SK-N-SH treated with all-trans-retinoic acid at 6 μM for 48 hours (cell line): ENCODE results near the gene TRIM66.

ENCODE experiments used
- ATAC-seq: fragments of 200-7000 bp; cut with Tn5 transposase; 3 replicates; pipeline ENCODE4 v1.9.1; 2020; ENCODE audit warnings: mild to moderate bottlenecking, moderate library complexity
- ARNTL ChIP-seq: fragments of 450-650 bp; formaldehyde crosslinking; IDR thresholded peaks from 2 replicates; pipeline ENCODE4 v1.5.0; 2020; ENCODE audit warnings: low read depth, mild to moderate bottlenecking, moderate library complexity, borderline replicate concordance
- BACH2 ChIP-seq: fragments of 250-450 bp; sonication (Bioruptor Pico); IDR thresholded peaks from 2 replicates; pipeline ENCODE4 v1.9.0; 2021; ENCODE audit warnings: mild to moderate bottlenecking, borderline replicate concordance
- CREB5 ChIP-seq: fragments of 250-450 bp; sonication (Bioruptor Pico); IDR thresholded peaks from 2 replicates; pipeline ENCODE4 v1.5.1; 2020; ENCODE audit warnings: low read depth, mild to moderate bottlenecking, moderate library complexity
- CSDC2 ChIP-seq: fragments of 250-450 bp; sonication (Bioruptor Pico); IDR thresholded peaks from 2 replicates; pipeline ENCODE4 v1.5.0; 2020; ENCODE audit warnings: mild to moderate bottlenecking, moderate library complexity
- CSRNP3 ChIP-seq: fragments of 250-450 bp; sonication (Bioruptor Pico); IDR thresholded peaks from 2 replicates; pipeline ENCODE4 v1.5.1; 2021; ENCODE audit warnings: mild to moderate bottlenecking, moderate library complexity
- ESRRG ChIP-seq: fragments of 250-450 bp; sonication (Bioruptor Pico); IDR thresholded peaks from 2 replicates; pipeline ENCODE4 v1.6.1; 2021; ENCODE audit warnings: mild to moderate bottlenecking
- GLIS3 ChIP-seq: fragments of 250-450 bp; sonication (Bioruptor Pico); IDR thresholded peaks from 2 replicates; pipeline ENCODE4 v1.5.0; 2020; ENCODE audit warnings: mild to moderate bottlenecking, moderate library complexity
- ISL1 ChIP-seq: fragments of 250-450 bp; sonication (Bioruptor Pico); IDR thresholded peaks from 2 replicates; pipeline ENCODE4 v2.1.2; 2022; ENCODE audit warnings: mild to moderate bottlenecking, moderate library complexity
- OSR1 ChIP-seq: fragments of 250-450 bp; sonication (Bioruptor Pico); IDR thresholded peaks from 2 replicates; pipeline ENCODE4 v1.8.0; 2022; ENCODE audit warnings: moderate library complexity, mild to moderate bottlenecking, inconsistent platforms
- POU6F1 ChIP-seq: fragments of 250-450 bp; sonication (Bioruptor Pico); IDR thresholded peaks from 2 replicates; pipeline ENCODE4 v1.8.0; 2021; ENCODE audit warnings: low read depth, mild to moderate bottlenecking, moderate library complexity, borderline replicate concordance
- PPARA ChIP-seq: fragments of 250-450 bp; sonication (Bioruptor Pico); IDR thresholded peaks from 2 replicates; pipeline ENCODE4 v1.5.0; 2020; ENCODE audit warnings: mild to moderate bottlenecking, borderline replicate concordance
- RARB ChIP-seq: fragments of 250-450 bp; sonication (Bioruptor Pico); IDR thresholded peaks from 2 replicates; pipeline ENCODE4 v1.8.0; 2021; ENCODE audit warnings: mild to moderate bottlenecking, moderate library complexity
- SNAI2 ChIP-seq: fragments of 250-450 bp; sonication (Bioruptor Pico); IDR thresholded peaks from 2 replicates; pipeline ENCODE4 v1.5.0; 2020; ENCODE audit warnings: mild to moderate bottlenecking, moderate library complexity
- TCF4 ChIP-seq: fragments of 250-450 bp; sonication (Bioruptor Pico); IDR thresholded peaks from 2 replicates; pipeline ENCODE4 v1.8.0; 2021; ENCODE audit warnings: mild to moderate bottlenecking, moderate library complexity, borderline replicate concordance
- TOX ChIP-seq: fragments of 250-450 bp; sonication (Bioruptor Pico); IDR thresholded peaks from 2 replicates; pipeline ENCODE4 v1.8.0; 2021; ENCODE audit warnings: mild to moderate bottlenecking, moderate library complexity, borderline replicate concordance
- ZC3H10 ChIP-seq: fragments of 250-450 bp; sonication (Bioruptor Pico); IDR thresholded peaks from 2 replicates; pipeline ENCODE4 v1.5.1; 2021; ENCODE audit warnings: mild to moderate bottlenecking, moderate library complexity
- ZFP3 ChIP-seq: fragments of 250-450 bp; sonication (Bioruptor Pico); IDR thresholded peaks from 2 replicates; pipeline ENCODE4 v1.5.0; 2020; ENCODE audit warnings: mild to moderate bottlenecking, moderate library complexity
- ZFP30 ChIP-seq: fragments of 450-650 bp; formaldehyde crosslinking; IDR thresholded peaks from 2 replicates; pipeline ENCODE4 v1.5.0; 2022; ENCODE audit warnings: mild to moderate bottlenecking, moderate library complexity
- ZNF565 ChIP-seq: fragments of 450-650 bp; formaldehyde crosslinking; conservative IDR thresholded peaks from 2 replicates; pipeline ENCODE4 v1.5.0; 2020; ENCODE audit warnings: low read depth, mild to moderate bottlenecking, moderate library complexity
- ZNF70 ChIP-seq: fragments of 450-650 bp; formaldehyde crosslinking; IDR thresholded peaks from 2 replicates; pipeline ENCODE4 v1.5.0; 2020; ENCODE audit warnings: mild to moderate bottlenecking, moderate library complexity
- ZNF8 ChIP-seq: fragments of 450-650 bp; formaldehyde crosslinking; IDR thresholded peaks from 2 replicates; pipeline ENCODE4 v1.5.0; 2020; ENCODE audit warnings: mild to moderate bottlenecking, moderate library complexity
- TF ChIP-seq, protein P1 (sequence below): fragments of 250-450 bp; sonication (Bioruptor Pico); IDR thresholded peaks from 2 replicates; pipeline ENCODE4 v1.8.0; 2020; ENCODE audit warnings: mild to moderate bottlenecking, moderate library complexity, borderline replicate concordance
- TF ChIP-seq, protein P2 (sequence below): fragments of 250-450 bp; sonication (Bioruptor Pico); IDR thresholded peaks from 2 replicates; pipeline ENCODE4 v1.5.0; 2020; ENCODE audit warnings: mild to moderate bottlenecking, moderate library complexity

Gene TRIM66

GRCh38 chr11:8605971-8606563 is 76.4 kb downstream of the TRIM66 start:
- ATAC-seq: no peak
- no peak for TF ChIP-seq RARB (CRISPR knock-in tag)
- no peak for TF ChIP-seq CSRNP3 (CRISPR knock-in tag)
- no peak for TF ChIP-seq PPARA (CRISPR knock-in tag)
- no peak for TF ChIP-seq ZNF565 (CRISPR knock-in tag)
- no peak for TF ChIP-seq BACH2
- no peak for TF ChIP-seq ZFP3 (CRISPR knock-in tag)
- TF ChIP-seq GLIS3: no peak
- TF ChIP-seq SNAI2: no peak
- no peak for TF ChIP-seq CSDC2 (CRISPR knock-in tag)

DNA sequence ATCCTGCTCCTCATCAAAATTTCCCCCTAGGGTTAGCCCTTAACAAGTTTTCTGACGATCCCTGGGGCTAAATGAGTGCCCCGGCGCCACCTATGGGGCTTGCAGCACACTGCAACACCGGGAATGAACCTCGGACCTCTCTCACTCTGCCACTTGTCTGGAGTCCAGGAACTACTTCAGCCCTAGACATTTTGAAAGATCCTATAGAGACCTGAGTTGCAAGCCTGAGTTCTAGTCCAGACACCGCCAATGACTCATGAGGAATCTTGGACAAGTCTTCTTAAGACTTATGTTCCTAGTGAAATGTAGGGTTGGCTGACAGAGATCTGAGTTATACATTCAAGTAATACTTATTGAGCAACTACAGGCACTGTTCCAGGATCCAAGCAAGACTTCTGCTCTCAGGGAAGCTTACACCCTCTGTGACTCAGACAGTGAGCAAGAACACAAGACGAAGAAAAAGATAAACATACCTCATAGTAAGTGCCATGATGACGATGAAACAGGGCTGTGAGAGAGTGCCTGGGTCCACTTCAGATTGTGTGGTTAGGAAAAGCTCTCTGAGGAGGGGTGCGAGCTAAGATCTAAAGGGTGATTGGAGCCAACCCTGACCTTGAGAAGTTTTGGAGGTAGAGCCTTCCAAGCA is 78.3 kb downstream of the TRIM66 start:
- ATAC-seq: peak; percentile 90
- TF ChIP-seq CREB5 (CRISPR knock-in tag) (no peak), SNAI2 (no peak), ZC3H10 (CRISPR knock-in tag) (no peak), ZFP3 (CRISPR knock-in tag) (no peak), ZNF565 (CRISPR knock-in tag) (no peak), ZNF8 (CRISPR knock-in tag) (no peak), CSDC2 (CRISPR knock-in tag) (no peak), TOX (CRISPR knock-in tag) (no peak), ESRRG (CRISPR knock-in tag) (no peak), BACH2 (no peak), TCF4 (CRISPR knock-in tag) (no peak), OSR1 (CRISPR knock-in tag) (no peak), PPARA (CRISPR knock-in tag) (no peak), RARB (CRISPR knock-in tag) (no peak), ISL1 (CRISPR knock-in tag) (no peak), CSRNP3 (CRISPR knock-in tag) (no peak), ZNF70 (CRISPR knock-in tag) (no peak)
- TF ChIP-seq, protein P1, sequence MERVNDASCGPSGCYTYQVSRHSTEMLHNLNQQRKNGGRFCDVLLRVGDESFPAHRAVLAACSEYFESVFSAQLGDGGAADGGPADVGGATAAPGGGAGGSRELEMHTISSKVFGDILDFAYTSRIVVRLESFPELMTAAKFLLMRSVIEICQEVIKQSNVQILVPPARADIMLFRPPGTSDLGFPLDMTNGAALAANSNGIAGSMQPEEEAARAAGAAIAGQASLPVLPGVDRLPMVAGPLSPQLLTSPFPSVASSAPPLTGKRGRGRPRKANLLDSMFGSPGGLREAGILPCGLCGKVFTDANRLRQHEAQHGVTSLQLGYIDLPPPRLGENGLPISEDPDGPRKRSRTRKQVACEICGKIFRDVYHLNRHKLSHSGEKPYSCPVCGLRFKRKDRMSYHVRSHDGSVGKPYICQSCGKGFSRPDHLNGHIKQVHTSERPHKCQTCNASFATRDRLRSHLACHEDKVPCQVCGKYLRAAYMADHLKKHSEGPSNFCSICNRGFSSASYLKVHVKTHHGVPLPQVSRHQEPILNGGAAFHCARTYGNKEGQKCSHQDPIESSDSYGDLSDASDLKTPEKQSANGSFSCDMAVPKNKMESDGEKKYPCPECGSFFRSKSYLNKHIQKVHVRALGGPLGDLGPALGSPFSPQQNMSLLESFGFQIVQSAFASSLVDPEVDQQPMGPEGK: no peak
- TF ChIP-seq, protein P2, sequence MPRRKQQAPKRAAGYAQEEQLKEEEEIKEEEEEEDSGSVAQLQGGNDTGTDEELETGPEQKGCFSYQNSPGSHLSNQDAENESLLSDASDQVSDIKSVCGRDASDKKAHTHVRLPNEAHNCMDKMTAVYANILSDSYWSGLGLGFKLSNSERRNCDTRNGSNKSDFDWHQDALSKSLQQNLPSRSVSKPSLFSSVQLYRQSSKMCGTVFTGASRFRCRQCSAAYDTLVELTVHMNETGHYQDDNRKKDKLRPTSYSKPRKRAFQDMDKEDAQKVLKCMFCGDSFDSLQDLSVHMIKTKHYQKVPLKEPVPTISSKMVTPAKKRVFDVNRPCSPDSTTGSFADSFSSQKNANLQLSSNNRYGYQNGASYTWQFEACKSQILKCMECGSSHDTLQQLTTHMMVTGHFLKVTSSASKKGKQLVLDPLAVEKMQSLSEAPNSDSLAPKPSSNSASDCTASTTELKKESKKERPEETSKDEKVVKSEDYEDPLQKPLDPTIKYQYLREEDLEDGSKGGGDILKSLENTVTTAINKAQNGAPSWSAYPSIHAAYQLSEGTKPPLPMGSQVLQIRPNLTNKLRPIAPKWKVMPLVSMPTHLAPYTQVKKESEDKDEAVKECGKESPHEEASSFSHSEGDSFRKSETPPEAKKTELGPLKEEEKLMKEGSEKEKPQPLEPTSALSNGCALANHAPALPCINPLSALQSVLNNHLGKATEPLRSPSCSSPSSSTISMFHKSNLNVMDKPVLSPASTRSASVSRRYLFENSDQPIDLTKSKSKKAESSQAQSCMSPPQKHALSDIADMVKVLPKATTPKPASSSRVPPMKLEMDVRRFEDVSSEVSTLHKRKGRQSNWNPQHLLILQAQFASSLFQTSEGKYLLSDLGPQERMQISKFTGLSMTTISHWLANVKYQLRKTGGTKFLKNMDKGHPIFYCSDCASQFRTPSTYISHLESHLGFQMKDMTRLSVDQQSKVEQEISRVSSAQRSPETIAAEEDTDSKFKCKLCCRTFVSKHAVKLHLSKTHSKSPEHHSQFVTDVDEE (CRISPR knock-in tag): no peak

DNA sequence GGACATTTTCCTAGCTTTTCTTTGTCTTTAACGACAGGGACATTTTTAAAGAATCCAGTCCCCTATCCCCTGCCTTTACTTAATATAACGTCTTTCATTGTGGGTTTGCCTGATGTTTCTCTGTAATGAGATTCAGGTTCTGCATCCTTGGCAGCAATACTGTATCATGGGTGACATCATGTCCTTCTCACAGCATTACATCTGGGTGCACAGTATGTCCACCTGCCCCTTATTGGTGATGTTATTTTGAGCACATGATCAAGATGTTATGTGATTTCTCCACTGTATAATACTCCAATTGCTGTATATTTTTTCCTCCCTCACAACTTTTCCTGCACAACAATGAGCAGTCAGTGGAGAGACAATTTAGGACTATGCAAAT is 78.8 kb downstream of the TRIM66 start:
- peak; percentile 8; the same call in 2 of the 3 replicates for ATAC-seq
- no peak for TF ChIP-seq POU6F1 (CRISPR knock-in tag)
- TF ChIP-seq CSRNP3 (CRISPR knock-in tag): no peak
- TF ChIP-seq TOX (CRISPR knock-in tag): no peak
- TF ChIP-seq CREB5 (CRISPR knock-in tag): no peak
- no peak for TF ChIP-seq ZC3H10 (CRISPR knock-in tag)
- no peak for TF ChIP-seq ZFP30 (CRISPR knock-in tag)
- no peak for TF ChIP-seq ZNF565 (CRISPR knock-in tag)
- TF ChIP-seq ARNTL (CRISPR knock-in tag): no peak
